ENCODE data around the gene POLR3K.
"Not testable (repeated sequence)": the region's sequence is repeated elsewhere in the genome, so short reads cannot be mapped to it uniquely, and the experiment has no call there.

Gene POLR3K

DNA sequence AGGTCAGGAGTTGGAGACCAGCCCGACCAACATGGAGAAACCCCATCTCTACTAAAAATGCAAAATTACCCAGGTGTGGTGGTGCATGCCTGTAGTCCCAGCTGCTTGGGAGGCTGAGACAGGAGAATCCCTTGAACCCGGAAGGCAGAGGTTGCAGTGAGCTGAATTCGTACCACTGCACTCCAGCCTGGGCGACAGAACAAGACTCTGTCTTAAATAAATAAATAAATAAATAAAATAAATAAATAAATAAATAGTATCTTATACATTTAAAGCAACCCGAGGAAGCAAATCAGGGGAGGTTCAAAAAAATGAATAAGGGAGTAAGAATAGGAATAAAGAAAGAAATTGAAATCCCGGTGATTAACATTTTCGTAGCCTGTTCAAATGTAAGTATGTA, 6.9 kb downstream of the POLR3K start:
- DNase-seq (ENCODE audit: low read depth, low spot score), result not testable (repeated sequence)

- no peak for DNase-seq (ENCODE audit: low read depth, low spot score)
Observed at GRCh38 chr16:45454-45853, 8.0 kb downstream of the POLR3K start.

- DNase-seq (ENCODE audit: low read depth, low spot score), result no peak
Observed at GRCh38 chr16:44655-45054, 8.8 kb downstream of the POLR3K start.

DNA sequence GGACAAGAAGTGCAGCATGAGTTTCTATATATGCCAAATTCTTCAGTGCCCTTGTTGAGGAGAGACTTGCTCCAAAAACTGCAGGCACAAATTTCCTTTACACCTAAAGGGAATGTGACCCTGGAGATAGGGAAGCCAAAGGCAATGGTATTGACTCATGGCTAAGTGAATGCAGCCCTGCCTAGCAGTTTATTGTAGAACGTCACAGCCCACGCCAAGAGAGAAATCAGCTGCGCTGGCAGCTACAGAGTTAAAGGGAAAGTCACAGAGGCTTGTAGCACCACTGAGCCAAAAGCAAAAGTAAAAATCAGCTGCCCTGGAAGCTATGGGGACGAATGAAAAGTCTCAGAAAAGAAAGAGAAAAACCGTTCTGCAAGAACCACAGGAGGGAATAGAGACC, 10.1 kb downstream of the POLR3K start:
- no peak for DNase-seq (ENCODE audit: low read depth, low spot score)

- DNase-seq (ENCODE audit: low read depth, low spot score), result no peak
Observed at GRCh38 chr16:42691-43090, 10.7 kb downstream of the POLR3K start.

DNA sequence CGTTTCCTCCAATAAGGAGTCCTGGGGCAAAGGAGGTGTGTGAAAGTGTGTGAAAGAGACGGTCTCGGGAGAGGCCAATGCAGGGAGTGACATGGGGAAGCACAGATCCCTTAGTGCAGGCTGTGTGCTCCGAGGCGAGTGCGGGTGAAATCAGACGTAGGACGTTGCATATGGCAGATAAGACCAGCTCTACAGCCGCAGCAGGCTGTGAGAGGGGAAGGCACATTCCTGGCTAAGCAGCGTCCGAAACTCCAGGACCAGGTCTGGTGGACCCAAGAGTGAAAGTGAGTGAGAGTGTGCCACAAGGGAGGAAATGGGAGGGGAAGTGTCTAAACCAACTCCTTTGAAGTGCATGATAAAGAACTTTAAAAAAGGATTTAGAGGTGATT, 11.3 kb downstream of the POLR3K start:
- no peak for DNase-seq (ENCODE audit: low read depth, low spot score)

DNA sequence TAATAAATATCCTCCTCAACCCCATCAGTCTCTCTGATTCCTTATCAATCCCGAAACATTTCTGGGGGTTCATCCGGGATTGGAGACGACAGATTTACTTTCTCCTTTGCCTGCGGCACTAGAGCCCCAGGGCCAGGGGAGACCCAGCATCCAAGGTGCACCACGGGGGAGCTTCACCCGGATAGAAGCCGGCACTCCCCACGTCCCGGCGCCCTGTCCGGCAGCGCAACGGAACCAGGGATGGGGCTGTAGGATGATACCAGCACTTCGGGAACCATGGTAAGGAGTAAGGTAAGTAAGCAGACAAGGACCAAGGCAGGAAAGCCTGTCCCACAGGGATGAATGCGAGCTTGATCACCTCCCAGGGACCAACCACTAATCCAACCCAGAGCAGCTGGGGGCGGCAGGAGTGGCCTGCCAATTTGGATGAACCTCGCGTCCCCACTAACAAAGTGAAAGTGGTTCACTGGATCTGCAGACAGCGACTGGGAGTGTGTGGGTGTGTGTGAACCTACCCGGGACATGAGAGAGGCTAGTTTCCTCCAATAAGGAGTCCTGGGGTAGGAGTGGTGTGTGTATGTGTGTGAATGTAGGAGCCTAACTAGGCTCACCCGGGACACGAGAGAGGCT, 11.9 kb downstream of the POLR3K start:
- no peak for DNase-seq (ENCODE audit: low read depth, low spot score)

- DNase-seq (ENCODE audit: low read depth, low spot score), result no peak
Observed at GRCh38 chr16:38941-39892, 14.2 kb downstream of the POLR3K start.

GRCh38 chr16:38206-38605, 15.2 kb downstream of the POLR3K start:
- DNase-seq (ENCODE audit: low read depth, low spot score), result not testable (repeated sequence)

- no peak for DNase-seq (ENCODE audit: low read depth, low spot score)
Observed at GRCh38 chr16:37511-37910, 15.9 kb downstream of the POLR3K start.

- DNase-seq (ENCODE audit: low read depth, low spot score), result no peak
Observed at GRCh38 chr16:36336-36984, 16.9 kb downstream of the POLR3K start.

- no peak for DNase-seq (ENCODE audit: low read depth, low spot score)
Observed at GRCh38 chr16:35678-36305, 17.6 kb downstream of the POLR3K start.

GRCh38 chr16:35011-35677, 18.3 kb downstream of the POLR3K start:
- peak; percentile 40 for DNase-seq (ENCODE audit: low read depth, low spot score)

- peak; percentile 1 for DNase-seq (ENCODE audit: low read depth, low spot score)
Observed at GRCh38 chr16:34648-34987, 18.8 kb downstream of the POLR3K start.

- no peak for DNase-seq (ENCODE audit: low read depth, low spot score)
Observed at GRCh38 chr16:33877-34647, 19.3 kb downstream of the POLR3K start.

- DNase-seq (ENCODE audit: low read depth, low spot score), result not testable (repeated sequence)
Observed at GRCh38 chr16:33154-33876, 20.1 kb downstream of the POLR3K start.

DNA sequence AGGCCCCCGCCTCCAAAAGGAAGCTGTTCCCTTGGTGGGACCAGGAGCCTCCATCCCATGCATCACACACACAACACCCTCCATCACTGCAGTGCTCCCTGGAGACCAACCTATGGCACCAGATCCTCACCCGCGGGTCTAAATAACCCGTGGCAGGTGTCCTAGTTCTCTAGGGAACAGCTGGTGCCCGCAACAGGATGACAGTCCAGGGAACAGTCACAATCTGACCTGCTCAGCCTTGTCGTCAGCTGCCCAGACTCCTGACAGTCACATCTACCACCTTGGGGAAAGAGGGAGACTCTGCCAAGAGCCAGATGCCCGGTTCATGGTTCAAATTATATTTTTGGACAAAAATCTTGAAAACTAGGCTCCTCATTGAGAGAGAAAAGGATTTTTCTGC, 22.8 kb downstream of the POLR3K start:
- not testable (repeated sequence) for DNase-seq (ENCODE audit: low read depth, low spot score)

GRCh38 chr16:25926-26348, 27.5 kb downstream of the POLR3K start:
- DNase-seq (ENCODE audit: low read depth, low spot score), result not testable (repeated sequence)

DNA sequence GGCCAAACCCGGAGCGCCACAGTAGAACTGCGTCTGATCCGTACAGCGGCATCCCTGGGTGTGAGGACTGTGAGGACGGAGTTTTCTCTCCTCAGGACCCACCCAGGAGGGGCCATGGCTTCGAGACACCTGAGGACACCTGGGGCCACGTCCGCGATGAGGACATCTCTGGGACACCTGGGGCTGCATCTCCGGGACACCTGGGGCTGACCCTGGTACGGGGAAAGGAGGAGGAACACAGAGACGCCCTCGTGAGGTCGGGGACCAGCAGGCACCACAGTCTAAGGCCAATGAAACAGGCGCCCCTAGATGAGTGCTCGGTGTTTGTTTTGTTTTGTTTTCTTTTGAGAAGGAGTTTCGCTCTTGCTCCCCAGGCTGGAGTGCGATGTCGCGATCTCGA, 29.3 kb downstream of the POLR3K start:
- not testable (repeated sequence) for DNase-seq (ENCODE audit: low read depth, low spot score)

- DNase-seq (ENCODE audit: low read depth, low spot score), result not testable (repeated sequence)
Observed at GRCh38 chr16:20886-21285, 32.5 kb downstream of the POLR3K start.
